NCI-H82 treated with DMSO at 0.1 percent for 48 hours (cell line): ENCODE data around the gene SPRED2.

Source experiments
- DNase-seq: peaks from one replicate; lab custom pipeline; 2025; ENCODE audit not compliant: unreplicated experiment; lab: John Stamatoyannopoulos, UW

SPRED2 gene

GRCh38 chr2:65281627-65282351, 150.6 kb downstream of the SPRED2 start:
- no peak for DNase-seq

GRCh38 chr2:65279756-65280155, 152.6 kb downstream of the SPRED2 start:
- DNase-seq = no peak

GRCh38 chr2:65278531-65278981, 153.8 kb downstream of the SPRED2 start:
- no peak for DNase-seq

- DNase-seq = no peak
Measured at GRCh38 chr2:65277791-65278483, 154.5 kb downstream of the SPRED2 start.

- DNase-seq = no peak
Measured at GRCh38 chr2:65277118-65277517, 155.3 kb downstream of the SPRED2 start.

GRCh38 chr2:65276609-65277008, 155.8 kb downstream of the SPRED2 start:
- no peak for DNase-seq

- DNase-seq = no peak
Measured at GRCh38 chr2:65275141-65275915, 157.1 kb downstream of the SPRED2 start.

GRCh38 chr2:65273344-65273743, 159.1 kb downstream of the SPRED2 start:
- no peak for DNase-seq

- DNase-seq = no peak
Measured at GRCh38 chr2:65268957-65269356, 163.4 kb downstream of the SPRED2 start.

- no peak for DNase-seq
Measured at GRCh38 chr2:65267008-65267407, 165.4 kb downstream of the SPRED2 start.

GRCh38 chr2:65265671-65266045, 166.7 kb downstream of the SPRED2 start:
- DNase-seq = peak; percentile 10

GRCh38 chr2:65264821-65265670, 167.4 kb downstream of the SPRED2 start:
- DNase-seq = peak; percentile 32

GRCh38 chr2:65263986-65264385, 168.4 kb downstream of the SPRED2 start:
- no peak for DNase-seq

- no peak for DNase-seq
Measured at GRCh38 chr2:65263262-65263661, 169.1 kb downstream of the SPRED2 start.

GRCh38 chr2:65261676-65262075, 170.7 kb downstream of the SPRED2 start:
- no peak for DNase-seq
